Liver (tissue), 9 donors: ENCODE data around the gene TEKTIP1. TPM values are rescaled to one million over a fixed set of nuclear protein-coding genes. Genes with fewer than 3 reads are reported as not detected.

Experiments
- DNase-seq: peaks from one replicate; pipeline ENCODE4 v3.0.0-alpha.2; 2017; ENCODE audit warnings: low spot score
- H3K27ac ChIP-seq, 2 donors: one replicate each; pipeline ENCODE4 v1.7.0; 2013; ENCODE audit warnings: inconsistent platforms in 2 of 2, low read length in 2 of 2, control low read depth in 1 of 2, low read depth in 1 of 2, mild to moderate bottlenecking in 1 of 2
- H3K27me3 ChIP-seq, 4 donors: one replicate each; pipeline versions ENCODE4 v1.6.1 to v1.7.0; 2013; ENCODE audit warnings: low read length in 3 of 4, inconsistent platforms in 1 of 4, mild to moderate bottlenecking in 1 of 4, moderate library complexity in 1 of 4; ENCODE audit not compliant: control insufficient read depth in 4 of 4, insufficient read depth in 4 of 4
- H3K36me3 ChIP-seq, 4 donors: one replicate each; pipeline versions ENCODE4 v1.6.1 to v1.7.0; 2013; ENCODE audit warnings: low read length in 3 of 4, mild to moderate bottlenecking in 3 of 4, low read depth in 1 of 4, moderate library complexity in 1 of 4; ENCODE audit not compliant: control insufficient read depth in 4 of 4, insufficient read depth in 3 of 4
- H3K4me1 ChIP-seq, 4 donors: one replicate each; pipeline versions ENCODE4 v1.6.1 to v1.7.0; 2013; ENCODE audit warnings: low read length in 3 of 4, mild to moderate bottlenecking in 3 of 4, moderate library complexity in 1 of 4; ENCODE audit not compliant: control insufficient read depth in 4 of 4, insufficient read depth in 4 of 4
- H3K4me3 ChIP-seq, 3 donors: one replicate each; pipeline versions ENCODE4 v1.6.1 to v1.7.0; 2013; ENCODE audit warnings: low read length in 3 of 3, control low read depth in 1 of 3, low read depth in 1 of 3, mild to moderate bottlenecking in 1 of 3
- H3K9ac ChIP-seq, 2 donors: one replicate each; pipeline ENCODE4 v1.7.0; 2013; ENCODE audit warnings: low read length in 2 of 2, mild to moderate bottlenecking in 2 of 2, moderate library complexity in 2 of 2, control low read depth in 1 of 2, low read depth in 1 of 2
- H3K9me3 ChIP-seq, 4 donors: one replicate each; pipeline versions ENCODE4 v1.6.1 to v1.7.0; 2013; ENCODE audit warnings: low read length in 3 of 4; ENCODE audit not compliant: control insufficient read depth in 4 of 4
- CTCF ChIP-seq: fragments of 150-350 bp; IDR thresholded peaks from 2 replicates; pipeline ENCODE4 v1.5.1; 2017; ENCODE audit warnings: improper control_type of control experiment, low read depth, low read length; ENCODE audit not compliant: missing input control
- EGR1 ChIP-seq, 2 donors: IDR thresholded peaks; 2 replicates each; pipeline ENCODE4 v1.6.1; 2016 to 2018; ENCODE audit warnings: antibody characterized with exemption in 2 of 2, low read depth in 2 of 2
- FOXA2 ChIP-seq: IDR thresholded peaks from 2 replicates; pipeline ENCODE4 v1.6.1; 2016; ENCODE audit warnings: antibody characterized with exemption
- HNF4A ChIP-seq, 2 donors: conservative IDR thresholded peaks; 2 replicates each; pipeline ENCODE4 v1.6.1; 2016; ENCODE audit warnings: antibody characterized with exemption in 2 of 2, mild to moderate bottlenecking in 2 of 2
- JUND ChIP-seq, 2 donors: IDR thresholded peaks; 2 replicates each; pipeline ENCODE4 v1.6.1; 2016; ENCODE audit warnings: antibody characterized with exemption in 2 of 2
- NR2F2 ChIP-seq: IDR thresholded peaks from 2 replicates; pipeline ENCODE4 v1.6.1; 2016; ENCODE audit warnings: antibody characterized with exemption
- RAD21 ChIP-seq, 2 donors: IDR thresholded peaks; 2 replicates each; pipeline ENCODE4 v1.6.1; 2016; ENCODE audit warnings: antibody characterized with exemption in 2 of 2, mild to moderate bottlenecking in 2 of 2
- REST ChIP-seq: IDR thresholded peaks from 2 replicates; pipeline ENCODE4 v1.6.1; 2016; ENCODE audit warnings: antibody characterized with exemption, mild to moderate bottlenecking
- SP1 ChIP-seq: IDR thresholded peaks from 2 replicates; pipeline ENCODE4 v1.6.1; 2018; ENCODE audit warnings: antibody characterized with exemption, mild to moderate bottlenecking
- TAF1 ChIP-seq: conservative IDR thresholded peaks from 2 replicates; pipeline ENCODE4 v1.6.1; 2016; ENCODE audit warnings: antibody characterized with exemption, mild to moderate bottlenecking
- WGBS: extraction: QIAGEN DNeasy Blood & Tissue Kit; methylation state at CpG from one replicate; pipeline ENCODE4 v1.1.7; 2013; 5-methylcytosine and 5-hydroxymethylcytosine counted together
- polyA plus RNA-seq, 2 donors: library from polyadenylated mRNA; stranded (reverse) in 1 of 2; unstranded in 1 of 2; fragments of 200-250 nt in 1 of 2; fragments of >200 nt in 1 of 2; fragmentation: Nextera tagmentation in 1 of 2; extraction: Ambion mirVana in 1 of 2; gene quantifications; one replicate each; pipeline versions ENCODE4 v1.2.1 to v1.2.3, GENCODE V29; 2013 to 2015
- total RNA-seq, 2 donors: library from RNA; depleted of rRNA; stranded (reverse); fragments of >200 nt; gene quantifications; one replicate each; pipeline ENCODE4 v1.2.3, GENCODE V29; 2014
- TF ChIP-seq, protein P1 (sequence below): IDR thresholded peaks from 2 replicates; pipeline ENCODE4 v1.6.1; 2016; ENCODE audit warnings: antibody characterized with exemption
- TF ChIP-seq, protein P2 (sequence below): IDR thresholded peaks from 2 replicates; pipeline ENCODE4 v1.6.1; 2016; ENCODE audit warnings: antibody characterized with exemption
- TF ChIP-seq, protein P3 (sequence below): IDR thresholded peaks from 2 replicates; pipeline ENCODE4 v1.6.1; 2016; ENCODE audit warnings: antibody characterized with exemption
- donor health status: healthy.
- donor health status: healthy.
- donor health status: healthy.
- donor health status: healthy.
- donor health status: healthy.

Gene TEKTIP1
- total and polyA plus RNA-seq, 4 donors = 0.17 TPM; not detected in 3

DNA sequence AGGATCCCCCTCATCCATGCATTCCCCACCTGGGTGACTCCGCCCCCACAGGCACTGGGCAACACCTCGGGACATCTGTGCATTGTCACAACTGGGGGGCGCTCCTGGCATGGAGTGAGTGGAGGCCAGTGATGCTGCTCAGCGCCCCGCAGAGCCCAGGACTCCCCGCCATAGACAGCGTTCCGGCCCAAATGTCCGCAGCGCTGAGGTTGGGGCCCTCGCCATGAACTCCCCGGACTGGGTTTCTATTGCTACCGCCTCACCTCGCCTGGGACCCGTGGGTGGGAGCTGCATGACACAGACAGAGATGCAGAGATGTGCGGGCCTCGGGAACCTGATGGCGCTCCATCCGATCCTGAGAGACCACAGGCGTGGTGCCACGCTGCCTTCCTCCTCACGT lies 28.2 kb upstream of the TEKTIP1 start (continued):
- TF ChIP-seq, protein P1, sequence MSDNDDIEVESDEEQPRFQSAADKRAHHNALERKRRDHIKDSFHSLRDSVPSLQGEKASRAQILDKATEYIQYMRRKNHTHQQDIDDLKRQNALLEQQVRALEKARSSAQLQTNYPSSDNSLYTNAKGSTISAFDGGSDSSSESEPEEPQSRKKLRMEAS = no peak
- TF ChIP-seq, protein P2, sequence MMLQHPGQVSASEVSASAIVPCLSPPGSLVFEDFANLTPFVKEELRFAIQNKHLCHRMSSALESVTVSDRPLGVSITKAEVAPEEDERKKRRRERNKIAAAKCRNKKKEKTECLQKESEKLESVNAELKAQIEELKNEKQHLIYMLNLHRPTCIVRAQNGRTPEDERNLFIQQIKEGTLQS = no peak
- TF ChIP-seq SP1 (no peak), EGR1 (IDR thresholded peaks at IDR 0.05; ENCODE audit: low read depth in 2 of 2) (no peak)

GRCh38 chr19:3511506-3512251 lies 27.3 kb upstream of the TEKTIP1 start:
- Histone ChIP-seq H3K4me3 (no peak overlapping the region), H3K9ac (no peak overlapping the region), H3K36me3 (no peaks in the 10 kb centered on the region), H3K9me3 (no peaks in the 10 kb centered on the region), H3K27me3 (no peaks in the 10 kb centered on the region), H3K4me1 (peaks cover 22 to 81% (median 65%) of the 10 kb centered on the region in 4 donors), H3K27ac (no peak overlapping the region)
- no peak for DNase-seq
- WGBS = 73% methylated on average over 26 of the region's 26 CpGs
- TF ChIP-seq NR2F2 (no peak), FOXA2 (no peak), CTCF (no peak), SP1 (no peak), TAF1 (no peak), HNF4A (conservative IDR thresholded peaks at IDR 0.05) (no peak), EGR1 (IDR thresholded peaks at IDR 0.05; ENCODE audit: low read depth in 2 of 2) (no peak), JUND (IDR thresholded peaks at IDR 0.05) (no peak), REST (no peak), RAD21 (IDR thresholded peaks at IDR 0.05) (no peak)
- TF ChIP-seq, protein P3, sequence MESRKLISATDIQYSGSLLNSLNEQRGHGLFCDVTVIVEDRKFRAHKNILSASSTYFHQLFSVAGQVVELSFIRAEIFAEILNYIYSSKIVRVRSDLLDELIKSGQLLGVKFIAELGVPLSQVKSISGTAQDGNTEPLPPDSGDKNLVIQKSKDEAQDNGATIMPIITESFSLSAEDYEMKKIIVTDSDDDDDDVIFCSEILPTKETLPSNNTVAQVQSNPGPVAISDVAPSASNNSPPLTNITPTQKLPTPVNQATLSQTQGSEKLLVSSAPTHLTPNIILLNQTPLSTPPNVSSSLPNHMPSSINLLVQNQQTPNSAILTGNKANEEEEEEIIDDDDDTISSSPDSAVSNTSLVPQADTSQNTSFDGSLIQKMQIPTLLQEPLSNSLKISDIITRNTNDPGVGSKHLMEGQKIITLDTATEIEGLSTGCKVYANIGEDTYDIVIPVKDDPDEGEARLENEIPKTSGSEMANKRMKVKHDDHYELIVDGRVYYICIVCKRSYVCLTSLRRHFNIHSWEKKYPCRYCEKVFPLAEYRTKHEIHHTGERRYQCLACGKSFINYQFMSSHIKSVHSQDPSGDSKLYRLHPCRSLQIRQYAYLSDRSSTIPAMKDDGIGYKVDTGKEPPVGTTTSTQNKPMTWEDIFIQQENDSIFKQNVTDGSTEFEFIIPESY = no peak
